HG03575 (cell line): ENCODE results near the gene LRAT.
"Not testable (repeated sequence)": the region's sequence is repeated elsewhere in the genome, so short reads cannot be mapped to it uniquely, and the experiment has no call there.

ENCODE experiments used
- ATAC-seq: cut with Tn5 transposase; IDR thresholded peaks from one replicate; pipeline ENCODE4 v1.9.1; 2021; ENCODE audit not compliant: unreplicated experiment, insufficient number of reproducible peaks, low FRiP score; ENCODE audit errors: extremely low read depth

LRAT gene

GRCh38 chr4:154743683-154744340, at the start of gene LRAT:
TSS of gene LRAT (plus strand) at chr4:154744000. CDS start at chr4:154744327, 327 bp downstream.
- peak; percentile 51 for ATAC-seq

DNA sequence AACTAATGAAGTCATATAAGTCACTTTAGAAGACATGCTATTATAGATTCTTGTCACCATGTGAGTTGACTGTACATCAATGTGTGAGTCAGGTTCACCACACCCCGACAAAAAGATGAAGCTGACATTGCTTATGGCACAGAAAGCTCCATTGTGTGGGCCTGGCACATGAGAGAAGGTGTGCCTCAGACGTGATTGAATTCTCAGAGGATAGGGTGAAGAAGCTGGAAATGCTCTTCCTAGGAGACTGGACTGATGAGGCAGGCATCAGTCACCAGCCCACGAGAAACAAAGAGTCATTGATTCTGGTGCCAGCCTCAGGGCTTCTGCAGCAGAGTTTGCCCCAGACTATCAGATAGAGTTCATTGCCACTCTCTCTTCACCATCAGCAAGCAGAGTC, 35.9 kb upstream of the LRAT start:
- no peak for ATAC-seq

DNA sequence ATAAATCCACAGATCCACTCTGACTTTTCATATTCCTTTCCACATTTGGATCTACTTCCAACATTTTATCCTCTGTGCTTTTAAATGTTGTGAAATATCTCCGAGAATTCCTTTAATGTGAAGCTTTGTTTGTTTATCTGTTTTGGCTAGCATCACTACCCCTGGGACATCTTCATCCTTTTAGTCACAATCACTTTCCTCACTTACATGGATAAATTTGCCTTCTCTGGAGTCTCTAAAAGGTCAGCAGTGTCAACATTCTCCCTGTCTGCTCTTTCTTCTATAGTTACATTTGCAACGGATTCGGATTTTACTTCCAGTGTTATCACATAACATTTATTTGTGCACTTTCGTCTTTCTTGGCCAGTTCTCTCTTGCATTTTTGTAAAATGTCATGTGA, 34.2 kb upstream of the LRAT start:
- ATAC-seq = no peak

DNA sequence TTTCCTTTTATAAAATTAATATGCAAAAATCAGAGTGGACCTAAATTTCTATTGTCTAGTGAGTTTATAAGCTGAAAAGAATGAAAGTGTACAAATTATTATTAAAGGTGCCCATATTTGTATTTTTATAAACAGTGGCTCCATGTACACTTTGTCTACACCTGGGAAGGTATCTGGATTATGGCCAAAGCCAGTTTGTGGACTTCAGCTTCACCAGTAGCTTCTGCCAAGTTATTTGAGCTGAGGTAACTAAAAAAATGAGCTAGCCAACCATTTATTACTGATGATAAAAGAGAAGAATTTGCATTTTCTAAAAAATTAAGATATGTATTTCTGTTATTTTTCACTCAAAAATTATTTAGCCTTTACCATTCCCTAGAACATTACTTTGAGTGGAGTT, 32.3 kb upstream of the LRAT start:
- ATAC-seq = no peak

- ATAC-seq = no peak
Observed at GRCh38 chr4:154714339-154715040, 29.3 kb upstream of the LRAT start.

GRCh38 chr4:154719087-154719486, 24.7 kb upstream of the LRAT start:
- no peak for ATAC-seq

DNA sequence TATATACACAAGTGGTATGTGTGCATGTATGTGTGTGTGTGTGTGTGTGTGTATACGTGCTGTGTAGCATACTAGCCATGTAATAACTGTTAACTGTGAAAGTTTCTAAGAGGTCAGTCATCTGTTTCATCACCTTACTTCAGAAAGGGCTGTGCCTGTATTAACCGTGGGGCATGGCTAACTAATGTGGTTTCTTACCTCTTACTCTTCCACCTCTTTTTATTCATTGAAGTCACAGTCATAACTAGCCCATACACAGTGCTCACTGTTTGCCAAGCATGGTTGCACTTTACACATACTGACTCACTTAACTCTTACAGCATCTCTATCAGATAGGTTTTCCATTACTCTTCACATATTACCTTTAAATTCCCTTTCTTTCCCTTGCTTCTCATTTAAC, 23.7 kb upstream of the LRAT start:
- ATAC-seq = no peak

GRCh38 chr4:154720618-154721267, 23.1 kb upstream of the LRAT start:
- no peak for ATAC-seq

- ATAC-seq = no peak
Observed at GRCh38 chr4:154722262-154722661, 21.5 kb upstream of the LRAT start.

DNA sequence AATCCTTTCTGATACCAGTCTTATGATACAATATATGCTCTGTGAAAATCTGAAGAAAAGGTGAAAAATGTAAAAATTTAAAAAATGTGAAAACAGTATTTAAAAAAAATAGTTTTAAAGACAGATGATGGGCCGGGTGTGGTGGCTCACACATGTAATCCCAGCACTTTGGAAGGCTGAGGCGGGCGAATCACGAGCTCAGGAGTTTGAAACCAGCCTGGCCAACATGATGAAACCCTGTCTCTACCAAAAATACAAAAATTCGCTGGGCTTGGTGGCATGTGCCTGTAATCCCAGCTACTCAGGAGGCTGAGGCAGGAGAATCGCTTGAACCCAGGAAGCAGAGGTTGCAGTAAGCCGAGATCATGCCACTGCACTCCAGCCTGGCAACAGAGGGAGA, 20.2 kb upstream of the LRAT start:
- not testable (repeated sequence) for ATAC-seq

- ATAC-seq = no peak
Observed at GRCh38 chr4:154727540-154727939, 16.3 kb upstream of the LRAT start.

DNA sequence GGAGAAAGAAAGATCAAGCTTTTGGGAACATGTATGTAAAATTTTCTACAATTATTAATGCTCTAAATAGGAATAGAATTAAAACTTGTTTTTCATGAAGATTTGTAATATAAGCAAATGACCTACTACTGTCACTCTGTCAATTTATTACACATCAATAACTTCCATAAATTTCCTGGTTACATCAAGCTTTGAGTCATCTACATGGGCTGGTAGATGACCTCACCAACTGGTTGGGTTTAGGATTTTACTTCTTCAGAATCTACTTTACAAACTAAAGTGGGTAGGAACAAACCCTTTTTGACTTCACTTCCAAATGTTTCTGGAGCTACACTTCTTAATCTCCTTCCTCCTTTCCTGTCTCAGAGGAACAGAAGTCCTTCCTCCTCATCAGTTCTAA, 12.0 kb upstream of the LRAT start:
- ATAC-seq = no peak

- no peak for ATAC-seq
Observed at GRCh38 chr4:154732669-154733068, 11.1 kb upstream of the LRAT start.

- no peak for ATAC-seq
Observed at GRCh38 chr4:154736770-154737169, 7.0 kb upstream of the LRAT start.

DNA sequence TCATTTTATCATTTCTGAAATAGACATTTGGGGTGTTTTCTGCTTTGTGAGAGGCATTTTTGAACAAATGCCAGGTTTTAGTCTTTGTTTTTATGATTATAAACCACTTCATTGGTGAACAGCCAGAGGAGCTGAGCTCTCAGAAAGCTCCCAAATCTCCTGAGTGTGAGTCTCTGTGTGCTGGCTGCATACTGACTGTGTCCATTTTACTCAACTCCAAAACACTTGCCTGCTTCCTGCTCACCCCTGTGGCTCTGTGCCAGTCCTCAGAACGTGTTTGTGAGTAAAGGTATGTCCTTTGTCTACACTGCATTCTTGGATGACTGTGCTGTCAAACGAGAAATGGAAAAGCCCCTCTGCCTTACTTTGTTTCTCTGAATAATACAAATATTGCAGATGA, 5.4 kb upstream of the LRAT start:
- ATAC-seq = no peak

- ATAC-seq = no peak
Observed at GRCh38 chr4:154739111-154739510, 4.7 kb upstream of the LRAT start.

GRCh38 chr4:154740462-154740861, 3.3 kb upstream of the LRAT start:
- no peak for ATAC-seq

DNA sequence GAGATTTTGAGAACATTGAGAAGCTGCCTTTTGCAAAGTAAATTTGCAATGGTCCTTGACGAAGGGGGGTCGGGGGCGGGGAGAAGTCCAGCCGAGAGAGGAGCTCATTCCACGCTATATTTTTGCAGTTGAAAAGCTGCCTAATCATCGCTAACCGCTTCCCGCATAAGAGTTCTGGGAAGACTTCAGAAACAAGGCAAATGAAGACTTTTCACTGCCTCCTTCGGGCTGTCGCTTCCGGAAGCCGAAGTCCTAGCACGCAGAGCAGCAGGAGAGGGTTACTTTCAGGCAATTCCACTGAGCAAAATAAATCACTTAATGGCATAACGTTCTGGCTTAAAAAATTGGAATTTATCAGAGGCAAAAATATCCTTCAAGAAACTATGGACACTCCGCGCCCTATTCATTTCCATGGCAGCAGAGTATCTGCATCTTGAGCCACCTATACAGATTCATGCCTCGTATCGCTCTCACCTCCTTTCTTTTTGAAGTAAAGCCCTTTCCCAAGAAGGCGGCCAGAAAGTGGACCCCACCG, 2.6 kb upstream of the LRAT start:
- no peak for ATAC-seq

- ATAC-seq = no peak
Observed at GRCh38 chr4:154741922-154742850, 1.6 kb upstream of the LRAT start.
